Mammary epithelial cell (primary cell): Measurements from ENCODE around the gene RANBP2.

ENCODE experiments used
- EZH2 ChIP-seq: IDR thresholded peaks from 2 replicates; pipeline ENCODE4 v1.6.1; 2012; ENCODE audit warnings: low read length, inconsistent platforms, borderline replicate concordance
- TF ChIP-seq, protein P1 (sequence below), 2 donors: IDR thresholded peaks in 1 of 2; conservative IDR thresholded peaks in 1 of 2; 2 replicates each; pipeline ENCODE4 v1.5.1; 2011 to 2012; ENCODE audit warnings: inconsistent platforms in 2 of 2, low read length in 2 of 2, mild to moderate bottlenecking in 2 of 2, control low read depth in 1 of 2, low read depth in 1 of 2; ENCODE audit not compliant: insufficient read depth in 1 of 2; ENCODE audit errors: extremely low read depth in 1 of 2

GRCh38 chr2:108786354-108787215 is 67.3 kb downstream of the RANBP2 start, which contains the start of gene CCDC138:
- TF ChIP-seq, protein P1, sequence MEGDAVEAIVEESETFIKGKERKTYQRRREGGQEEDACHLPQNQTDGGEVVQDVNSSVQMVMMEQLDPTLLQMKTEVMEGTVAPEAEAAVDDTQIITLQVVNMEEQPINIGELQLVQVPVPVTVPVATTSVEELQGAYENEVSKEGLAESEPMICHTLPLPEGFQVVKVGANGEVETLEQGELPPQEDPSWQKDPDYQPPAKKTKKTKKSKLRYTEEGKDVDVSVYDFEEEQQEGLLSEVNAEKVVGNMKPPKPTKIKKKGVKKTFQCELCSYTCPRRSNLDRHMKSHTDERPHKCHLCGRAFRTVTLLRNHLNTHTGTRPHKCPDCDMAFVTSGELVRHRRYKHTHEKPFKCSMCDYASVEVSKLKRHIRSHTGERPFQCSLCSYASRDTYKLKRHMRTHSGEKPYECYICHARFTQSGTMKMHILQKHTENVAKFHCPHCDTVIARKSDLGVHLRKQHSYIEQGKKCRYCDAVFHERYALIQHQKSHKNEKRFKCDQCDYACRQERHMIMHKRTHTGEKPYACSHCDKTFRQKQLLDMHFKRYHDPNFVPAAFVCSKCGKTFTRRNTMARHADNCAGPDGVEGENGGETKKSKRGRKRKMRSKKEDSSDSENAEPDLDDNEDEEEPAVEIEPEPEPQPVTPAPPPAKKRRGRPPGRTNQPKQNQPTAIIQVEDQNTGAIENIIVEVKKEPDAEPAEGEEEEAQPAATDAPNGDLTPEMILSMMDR (conservative IDR thresholded peaks at IDR 0.05 in 1 of 2, IDR thresholded peaks at IDR 0.05 in 1 of 2; ENCODE audit: extremely low read depth in 1 of 2, insufficient read depth in 1 of 2, low read depth in 1 of 2, low read length in 2 of 2) = no peak
- TF ChIP-seq EZH2 = no peak
